Hepatocyte (in vitro differentiated cells): ENCODE measurements around the gene TNNT2.

Experiments used
- CTCF ChIP-seq: fragments of 200-600 bp; sonication (generic); IDR thresholded peaks from 2 replicates; pipeline ENCODE4 v1.5.1; 2016; ENCODE audit warnings: antibody characterized with exemption, mild to moderate bottlenecking; ENCODE audit not compliant: poor library complexity
- EZH2 ChIP-seq: fragments of 200-600 bp; sonication (generic); IDR thresholded peaks from 2 replicates; pipeline ENCODE4 v1.6.1; 2016; ENCODE audit warnings: antibody characterized with exemption, mild to moderate bottlenecking, borderline replicate concordance

- TF ChIP-seq CTCF (no peak), EZH2 (no peak)
Measured at GRCh38 chr1:201345081-201345355, 32.5 kb downstream of the TNNT2 start.
